ENCODE data around the gene HSD17B3.
"Not testable (repeated sequence)": the region's sequence is repeated elsewhere in the genome, so short reads cannot be mapped to it uniquely, and the experiment has no call there.

HSD17B3 gene

DNA sequence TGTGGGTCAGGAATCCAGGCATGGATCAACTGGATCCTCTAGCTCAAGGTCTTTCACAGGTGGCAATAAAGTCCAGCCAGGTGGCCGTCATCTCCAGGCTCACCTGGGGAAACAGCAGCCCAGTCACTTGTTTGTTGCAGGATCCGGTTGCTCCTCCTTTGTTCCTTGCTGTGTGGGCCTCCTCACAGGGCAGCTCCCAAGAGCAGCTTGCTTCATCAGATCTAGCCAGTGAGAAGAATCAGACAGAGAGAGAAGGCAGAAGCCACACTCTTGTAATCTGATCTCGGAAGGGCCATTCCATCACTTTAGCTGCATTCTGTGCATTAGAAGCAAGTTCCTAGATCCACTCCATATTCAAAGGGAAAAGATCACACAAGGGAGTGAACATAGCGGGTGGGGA lies 3.2 kb upstream of the HSD17B3 start:
- DNase-seq, result no peak

- DNase-seq, result no peak
Observed at GRCh38 chr9:96304230-96304629, 2.3 kb upstream of the HSD17B3 start.

GRCh38 chr9:96299823-96300222 lies 2.2 kb downstream of the HSD17B3 start:
- no peak for DNase-seq

GRCh38 chr9:96294159-96294545 lies 7.8 kb downstream of the HSD17B3 start:
- no peak for DNase-seq

DNA sequence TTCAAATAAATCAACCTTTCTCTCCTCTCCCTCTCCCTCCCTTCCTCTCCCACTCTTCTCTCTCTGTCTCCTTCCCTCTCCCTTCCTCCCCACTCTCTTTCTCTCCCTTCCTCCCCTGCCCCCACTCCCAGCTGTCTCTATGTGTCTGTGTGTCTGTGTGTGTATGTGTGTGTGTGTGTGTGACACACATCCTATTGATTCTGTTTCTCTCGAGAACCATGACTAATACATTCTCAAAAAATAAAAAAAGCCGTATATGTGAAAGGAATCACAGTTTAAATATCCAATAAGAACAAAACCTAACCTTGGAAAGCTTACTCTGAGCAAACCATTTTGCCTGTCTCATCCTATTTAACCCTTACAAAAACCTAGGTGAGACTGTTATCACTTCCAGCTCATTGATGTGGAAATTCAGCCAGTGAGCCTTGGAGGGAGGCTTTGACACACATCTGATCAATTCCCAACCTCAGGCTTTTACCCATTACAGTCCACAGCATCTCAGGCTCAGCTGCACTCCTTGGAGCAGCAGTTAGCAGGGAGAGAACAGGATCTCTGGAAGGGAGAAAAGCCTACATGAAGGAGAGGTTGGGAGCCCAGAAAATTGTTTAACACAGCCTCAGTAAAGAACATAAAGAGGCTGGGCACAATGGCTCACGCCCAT lies 8.3 kb downstream of the HSD17B3 start:
- no peak for DNase-seq

- DNase-seq, result no peak
Observed at GRCh38 chr9:96289392-96289791, 12.6 kb downstream of the HSD17B3 start.

DNA sequence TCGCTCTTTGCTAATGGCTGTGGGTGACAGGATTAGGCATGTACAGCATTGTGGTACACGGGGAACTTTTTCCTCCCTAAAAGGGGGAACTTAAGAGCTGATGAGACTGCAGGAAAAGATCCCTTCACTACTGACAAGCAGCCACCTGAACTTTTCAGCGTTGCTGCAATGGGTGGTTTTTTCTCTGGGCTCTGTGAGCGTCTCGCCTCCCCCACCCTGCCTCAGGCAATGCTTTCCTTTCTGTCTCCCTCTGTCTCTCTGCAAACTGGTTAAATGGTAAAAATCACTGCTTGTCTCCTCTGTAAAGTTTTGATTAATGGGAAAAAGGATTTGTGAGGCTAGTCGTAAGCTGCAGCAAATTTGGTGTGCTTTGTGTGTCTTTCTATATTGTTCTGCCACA lies 20.3 kb downstream of the HSD17B3 start:
- DNase-seq, result no peak

DNA sequence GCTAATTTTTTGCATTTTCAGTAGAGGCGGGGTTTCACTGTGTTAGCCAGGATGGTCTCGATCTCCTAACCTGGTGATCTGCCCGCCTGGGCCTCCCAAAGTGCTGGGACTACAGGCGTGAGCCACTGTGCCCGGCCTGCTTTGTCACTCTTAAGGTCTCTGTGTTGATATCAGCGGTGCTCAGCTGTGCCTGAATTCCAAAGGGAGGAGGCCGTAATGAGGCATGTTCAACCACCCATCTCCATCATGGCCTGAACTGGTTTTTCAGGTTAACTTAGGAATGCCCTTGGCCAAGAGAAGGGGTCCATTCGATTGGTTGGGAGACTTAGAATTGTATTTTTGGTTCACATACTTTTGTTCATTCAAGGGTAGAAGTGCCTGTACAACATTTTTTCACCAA lies 22.0 kb downstream of the HSD17B3 start:
- no peak for DNase-seq

GRCh38 chr9:96274939-96275338 lies 27.0 kb downstream of the HSD17B3 start:
- no peak for DNase-seq

DNA sequence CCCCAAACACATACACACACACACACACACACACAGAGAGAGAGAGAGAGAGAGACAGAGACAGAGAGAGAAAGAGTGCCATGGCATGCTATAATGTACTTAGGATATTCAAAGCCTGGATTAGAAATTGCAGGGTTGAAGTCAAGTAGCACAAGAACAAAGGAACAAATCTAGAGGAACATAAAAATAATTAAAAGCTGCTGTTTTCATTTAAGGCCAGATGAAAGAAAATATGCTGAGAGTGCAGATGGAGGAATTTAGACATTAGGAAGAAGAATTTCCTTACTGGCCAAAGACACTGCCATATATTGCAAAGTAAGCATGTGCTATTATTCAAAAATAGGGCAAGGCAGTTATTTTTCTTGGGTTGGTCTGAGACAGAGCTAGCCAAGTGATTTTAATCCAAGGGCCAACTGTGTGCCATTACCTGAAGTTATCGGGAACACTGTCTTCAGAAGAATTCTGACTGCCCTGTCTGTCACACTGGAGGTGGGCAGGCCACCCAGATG lies 31.7 kb downstream of the HSD17B3 start:
- no peak for DNase-seq

- no peak for DNase-seq
Observed at GRCh38 chr9:96258967-96259366, 43.0 kb downstream of the HSD17B3 start.

DNA sequence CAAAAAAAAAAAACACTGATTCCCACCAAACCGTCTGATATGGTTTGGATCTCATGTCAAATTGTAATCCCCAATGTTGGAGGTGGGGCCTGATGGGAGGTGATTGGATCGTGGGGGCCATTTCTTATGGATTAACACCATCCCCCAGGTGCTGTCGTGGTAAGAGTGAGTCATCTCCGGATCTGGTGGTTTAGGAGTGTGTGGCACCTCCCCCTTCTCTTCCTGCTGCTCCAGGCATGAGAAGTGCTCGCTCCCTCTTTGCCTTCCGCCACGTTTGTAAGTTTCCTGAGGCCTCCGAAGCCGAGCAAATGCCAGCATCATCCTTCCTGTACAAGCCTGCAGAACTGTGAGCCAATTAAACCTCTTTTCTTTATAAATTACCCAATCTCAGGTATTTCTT lies 45.2 kb downstream of the HSD17B3 start:
- no peak for DNase-seq

DNA sequence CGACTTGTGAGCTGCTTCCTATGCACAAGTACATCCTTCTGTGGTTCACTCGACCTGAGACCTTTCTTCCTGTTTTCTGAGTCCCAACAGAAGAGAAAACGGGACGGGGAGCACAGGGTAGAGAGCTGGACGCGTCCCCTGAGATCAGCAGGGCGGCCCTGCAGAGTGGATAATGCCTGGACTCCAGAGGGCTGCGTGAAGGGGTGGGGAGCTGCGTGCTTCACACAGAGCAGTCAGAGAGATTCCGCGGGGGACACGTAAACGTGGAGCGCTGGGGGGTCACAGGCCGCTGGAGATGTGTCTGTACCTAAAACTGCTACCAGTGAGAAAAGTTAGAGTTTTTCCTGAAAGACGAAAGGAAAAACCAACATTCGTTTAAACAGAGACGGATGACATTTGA lies 46.3 kb downstream of the HSD17B3 start:
- no peak for DNase-seq

DNA sequence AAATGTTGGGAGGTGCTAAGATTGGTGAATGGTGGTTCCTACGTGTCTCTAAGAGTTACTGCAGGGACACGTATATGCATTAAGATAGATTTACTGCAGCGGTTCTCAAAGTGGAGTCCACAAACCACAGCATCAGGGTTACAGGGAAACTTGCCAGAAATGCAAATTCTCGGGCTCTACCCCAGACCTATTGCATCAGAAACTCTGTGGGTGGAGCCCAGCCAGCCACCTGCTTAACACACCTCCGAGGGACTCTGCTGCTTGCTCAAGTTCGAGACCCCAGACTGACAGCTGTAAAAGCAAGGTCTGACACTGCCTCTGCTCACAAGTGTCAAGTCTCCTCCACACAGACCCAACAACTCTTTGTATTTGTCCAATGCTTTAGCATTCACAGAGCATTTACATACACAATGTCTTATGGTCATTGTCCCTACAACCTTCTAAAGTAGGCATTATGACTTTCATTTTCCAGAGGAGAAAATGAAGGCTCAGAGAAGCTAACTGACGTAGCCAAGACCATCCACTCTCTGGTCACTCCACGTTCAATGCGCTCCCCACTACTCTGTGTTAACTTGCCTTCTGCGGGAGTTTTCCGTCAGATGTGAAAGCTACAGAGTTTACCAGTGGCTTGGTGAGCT lies 48.8 kb downstream of the HSD17B3 start:
- DNase-seq, result no peak

- no peak for DNase-seq
Observed at GRCh38 chr9:96251451-96251850, 50.5 kb downstream of the HSD17B3 start.

GRCh38 chr9:96249746-96250145 lies 52.2 kb downstream of the HSD17B3 start:
- DNase-seq, result no peak

DNA sequence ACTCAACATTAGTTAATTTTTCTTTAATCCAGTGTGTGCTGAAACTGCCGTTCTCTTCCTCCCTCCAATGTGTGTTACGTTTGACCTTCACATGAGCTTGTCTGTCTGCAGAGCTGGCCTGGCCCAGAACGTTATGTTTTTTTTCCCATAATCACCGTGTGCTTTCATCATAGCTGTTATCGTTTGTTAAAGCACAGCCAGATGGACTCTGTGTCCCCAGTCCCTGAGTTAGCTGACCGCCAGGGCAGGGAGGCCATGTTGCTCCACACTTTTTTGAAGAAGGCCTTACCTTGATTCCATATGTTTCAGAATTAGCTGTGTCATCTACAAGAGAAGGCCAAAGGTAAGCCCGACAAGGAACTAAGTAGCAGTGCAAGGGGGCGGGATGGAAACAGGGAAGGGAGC lies 55.7 kb downstream of the HSD17B3 start:
- no peak for DNase-seq

DNA sequence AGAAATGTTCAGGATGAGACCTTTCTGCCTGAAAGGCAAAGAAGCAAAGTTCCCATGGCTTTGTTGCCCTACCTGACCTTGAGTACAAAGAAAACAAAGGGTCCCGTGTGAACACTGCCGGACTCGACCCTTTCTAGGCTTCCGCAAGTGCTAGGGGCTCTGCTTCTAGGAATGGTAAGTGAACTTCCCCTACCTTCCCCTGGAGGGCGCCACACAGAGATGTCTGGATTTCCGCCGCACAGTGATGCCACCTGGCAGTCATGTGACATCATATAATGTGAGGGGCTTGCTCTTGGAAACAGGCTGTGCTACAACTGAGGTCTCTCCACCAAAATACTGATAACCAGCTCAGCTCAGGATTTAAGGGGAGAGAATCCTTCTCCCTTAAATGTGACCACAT lies 56.6 kb downstream of the HSD17B3 start:
- DNase-seq, result no peak

- no peak for DNase-seq
Observed at GRCh38 chr9:96243778-96244177, 58.2 kb downstream of the HSD17B3 start.

DNA sequence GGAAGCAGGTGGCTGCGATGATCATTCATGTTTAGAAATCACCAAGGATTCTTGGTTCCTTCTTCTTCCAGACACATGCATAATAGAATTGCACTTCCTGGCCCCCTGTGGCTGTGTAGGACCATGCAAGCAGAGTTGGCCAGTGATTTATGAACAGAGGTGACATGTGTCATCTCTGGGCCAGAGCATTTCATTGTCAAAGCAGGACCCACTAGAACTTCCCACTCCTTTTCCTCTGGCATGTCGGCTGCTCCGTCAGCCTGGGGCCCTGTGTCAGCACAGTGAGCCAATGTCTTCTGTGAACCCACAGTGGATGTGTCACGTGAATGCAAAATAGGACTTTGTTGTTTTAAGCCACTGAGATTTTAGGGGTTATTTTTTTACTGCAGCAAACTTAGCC lies 59.2 kb downstream of the HSD17B3 start:
- DNase-seq, result no peak

- no peak for DNase-seq
Observed at GRCh38 chr9:96241391-96241809, 60.6 kb downstream of the HSD17B3 start.

GRCh38 chr9:96236854-96237550 lies 65.0 kb downstream of the HSD17B3 start:
- no peak for DNase-seq

DNA sequence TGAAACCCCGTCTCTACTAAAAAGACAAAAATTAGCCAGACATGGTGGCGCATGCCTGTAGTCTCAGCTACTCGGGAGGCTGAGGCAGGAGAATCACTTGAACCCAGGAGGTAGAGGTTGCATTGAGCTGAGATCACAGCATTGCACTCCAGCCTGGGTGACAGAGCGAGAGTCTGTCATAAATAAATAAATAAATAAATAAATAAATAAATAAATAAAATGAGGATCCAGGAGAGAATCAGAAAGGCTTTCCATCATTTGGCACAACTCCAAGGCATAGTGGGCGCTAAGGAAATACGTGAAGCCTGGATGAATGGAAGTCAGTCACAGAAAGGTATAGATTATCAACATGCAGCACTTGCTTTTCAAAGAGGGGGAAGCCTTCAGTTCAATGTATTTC lies 65.6 kb downstream of the HSD17B3 start:
- not testable (repeated sequence) for DNase-seq

Data from GOT3 (cell line).